GM18870 (cell line): ENCODE results near the gene PVALEF.
"Not testable (repeated sequence)": the region's sequence is repeated elsewhere in the genome, so short reads cannot be mapped to it uniquely, and the experiment has no call there.

Experiments
- ATAC-seq: cut with Tn5 transposase; IDR thresholded peaks from one replicate; pipeline ENCODE4 v1.9.1; 2021; ENCODE audit warnings: moderate library complexity; ENCODE audit not compliant: unreplicated experiment

Gene PVALEF

GRCh38 chr17:81210868-81211267 is 45.6 kb downstream of the PVALEF start:
- ATAC-seq: no peak

- no peak for ATAC-seq
Measured at GRCh38 chr17:81212365-81212764, 47.1 kb downstream of the PVALEF start.

GRCh38 chr17:81213978-81214377 is 48.7 kb downstream of the PVALEF start:
- no peak for ATAC-seq

- ATAC-seq: no peak
Measured at GRCh38 chr17:81217491-81217890, 52.2 kb downstream of the PVALEF start.

- no peak for ATAC-seq
Measured at GRCh38 chr17:81218459-81218858, 53.2 kb downstream of the PVALEF start.

GRCh38 chr17:81218991-81219390 is 53.7 kb downstream of the PVALEF start:
- ATAC-seq: no peak

GRCh38 chr17:81219476-81220180 is 54.3 kb downstream of the PVALEF start:
- ATAC-seq: no peak

- ATAC-seq: no peak
Measured at GRCh38 chr17:81221371-81221841, 56.1 kb downstream of the PVALEF start.

GRCh38 chr17:81221842-81222619 is 56.7 kb downstream of the PVALEF start:
- ATAC-seq: no peak

- ATAC-seq: peak; percentile 7
Measured at GRCh38 chr17:81222620-81222905, 57.3 kb downstream of the PVALEF start.

- ATAC-seq: peak; percentile 69
Measured at GRCh38 chr17:81222906-81223761, 57.8 kb downstream of the PVALEF start, which contains the start of gene CEP131. Gene CEP131 (minus strand): TSS chr17:81222965. CDS start chr17:81220056, 2,909 bp downstream.

- ATAC-seq: no peak
Measured at GRCh38 chr17:81223762-81224130, 58.4 kb downstream of the PVALEF start.

GRCh38 chr17:81227630-81228029 is 62.3 kb downstream of the PVALEF start:
- not testable (repeated sequence) for ATAC-seq

- ATAC-seq: no peak
Measured at GRCh38 chr17:81228420-81228819, 63.1 kb downstream of the PVALEF start.

GRCh38 chr17:81228834-81229665 is 63.7 kb downstream of the PVALEF start:
- ATAC-seq: no peak

GRCh38 chr17:81229666-81229920 is 64.3 kb downstream of the PVALEF start:
- ATAC-seq: no peak

GRCh38 chr17:81230043-81230820 is 64.9 kb downstream of the PVALEF start:
- no peak for ATAC-seq

- no peak for ATAC-seq
Measured at GRCh38 chr17:81231121-81231645, 65.9 kb downstream of the PVALEF start.

GRCh38 chr17:81231766-81232581 is 66.7 kb downstream of the PVALEF start:
- ATAC-seq: no peak
